Spleen (tissue), 11 donors: ENCODE results near the gene BHLHA9. TPM values are rescaled to one million over a fixed set of nuclear protein-coding genes. Genes with fewer than 3 reads are reported as not detected.

ENCODE experiments used
- DNase-seq: peaks from one replicate; pipeline ENCODE4 v3.0.0-alpha.2; 2020
- H3K27ac ChIP-seq, 8 donors: fragments of 200-600 bp; sonication (generic) in 7 of 8; 1 replicate in 4 of 8; 2 replicates in 4 of 8; pipeline versions ENCODE4 v1.5.0 to v1.8.0; 2016 to 2021; ENCODE audit warnings: inconsistent platforms in 4 of 8, mild to moderate bottlenecking in 4 of 8, moderate library complexity in 1 of 8
- H3K27me3 ChIP-seq, 7 donors: fragments of 200-600 bp; sonication (generic) in 6 of 7; replicated peaks in 1 of 7; 1 replicate in 4 of 7; 2 replicates in 3 of 7; pipeline versions ENCODE4 v1.5.0 to v1.8.0; 2016 to 2021; ENCODE audit warnings: inconsistent platforms in 3 of 7, mild to moderate bottlenecking in 1 of 7
- H3K36me3 ChIP-seq, 6 donors: fragments of 200-600 bp; sonication (generic) in 5 of 6; 1 replicate in 4 of 6; 2 replicates in 2 of 6; pipeline versions ENCODE4 v1.5.0 to v1.8.0; 2016 to 2021; ENCODE audit warnings: inconsistent platforms in 2 of 6
- H3K4me1 ChIP-seq, 6 donors: fragments of 200-600 bp; sonication (generic) in 5 of 6; 1 replicate in 3 of 6; 2 replicates in 3 of 6; pipeline versions ENCODE4 v1.5.0 to v1.8.0; 2016 to 2021; ENCODE audit warnings: inconsistent platforms in 3 of 6
- H3K4me3 ChIP-seq, 8 donors: fragments of 200-600 bp; sonication (generic) in 7 of 8; 1 replicate in 4 of 8; 2 replicates in 4 of 8; pipeline versions ENCODE4 v1.5.0 to v1.8.0; 2016 to 2021; ENCODE audit warnings: inconsistent platforms in 4 of 8, mild to moderate bottlenecking in 4 of 8, moderate library complexity in 2 of 8
- H3K9me3 ChIP-seq, 8 donors: fragments of 200-600 bp; sonication (generic) in 7 of 8; 1 replicate in 4 of 8; 2 replicates in 4 of 8; pipeline versions ENCODE4 v1.5.0 to v1.8.0; 2016 to 2021; ENCODE audit warnings: inconsistent platforms in 4 of 8
- POLR2A ChIP-seq, 3 donors: fragments of 450-650 bp; IDR thresholded peaks; one replicate each; pipeline ENCODE4 v1.5.1; 2017; ENCODE audit warnings: antibody characterized with exemption in 3 of 3, mild to moderate bottlenecking in 1 of 3
- POLR2AphosphoS5 ChIP-seq, 3 donors: sonication (generic); formaldehyde crosslinking; IDR thresholded peaks; one replicate each; pipeline ENCODE4 v1.5.1; 2017; ENCODE audit warnings: antibody characterized with exemption in 3 of 3
- WGBS, 5 donors: extraction: QIAGEN DNeasy Blood & Tissue Kit in 3 of 5; methylation state at CpG; one replicate each; pipeline versions ENCODE4 v1.1.5 to v1.1.7; 2013 to 2018; 5-methylcytosine and 5-hydroxymethylcytosine counted together
- intact Hi-C: fragments of 100-400 bp; cut with DNase I; formaldehyde crosslinking; loops from one replicate; pipeline ENCODE4 v1.15.0; 2023; ENCODE audit warnings: low total_unique reads
- polyA plus RNA-seq, 3 donors: library from polyadenylated mRNA; stranded (reverse); fragments of 200-250 nt; gene quantifications; one replicate each; pipeline ENCODE4 v1.2.1, GENCODE V29; 2013
- total RNA-seq, 7 donors: library from RNA; depleted of rRNA in 3 of 7; stranded (reverse); fragments of >200 nt in 3 of 7; fragmentation: NEBNext Ultra II Directional in 4 of 7; extraction: Animal tissue kit (Norgen Biotek cat#: 25700) in 4 of 7; gene quantifications; one replicate each; pipeline versions ENCODE4 v1.1.0 to v1.2.1, GENCODE V29; 2016 to 2021
- TF ChIP-seq, protein P1 (sequence below), 11 experiments: fragments of 200-600 bp in 7 of 11; fragments of 450-650 bp in 4 of 11; sonication (generic) in 4 of 11; IDR thresholded peaks in 8 of 11; conservative IDR thresholded peaks in 3 of 11; 1 replicate in 7 of 11; 2 replicates in 4 of 11; pipeline versions ENCODE4 v1.4.0 to v1.8.0; 2016 to 2021; ENCODE audit warnings: antibody characterized with exemption in 11 of 11, inconsistent platforms in 4 of 11, mild to moderate bottlenecking in 1 of 11
- donor health status: healthy with polysubstance abuse.
- donor health status: DM: no; HTN: no; CAD: no; lungs with moderate emphysema.
- donor health status: DM: no; HTN: no; CAD: no.
- donor health status: Bipolar disorder and iron deficiency.
- donor health status: healthy.
- donor health status: DM: no; HTN: no; CAD: no.
- donor health status: DM: yes; HTN: yes; CAD: no.

Gene BHLHA9
- total and polyA plus RNA-seq, 10 donors = not detected

DNA sequence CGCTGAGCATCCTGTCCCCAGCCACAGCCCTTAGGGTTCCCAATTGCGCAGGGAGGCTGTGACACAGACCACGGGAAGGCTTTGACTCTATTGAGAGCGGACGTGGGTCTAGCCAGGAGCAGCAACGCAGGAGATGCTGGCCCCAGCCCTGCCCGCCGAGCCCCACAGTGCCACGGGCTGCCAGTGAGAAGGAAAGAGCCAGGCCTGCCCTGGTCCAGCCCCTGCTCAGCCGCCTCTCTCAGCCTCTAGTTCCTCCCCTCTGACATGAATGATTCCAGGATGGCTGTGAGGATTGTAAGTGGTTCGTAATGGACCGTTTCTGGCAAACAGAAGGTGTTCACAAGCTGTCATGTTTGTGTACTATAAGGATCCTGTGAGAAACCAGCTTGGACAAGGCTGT, 2.5 kb downstream of the BHLHA9 start:
- peaks cover 2 to 50% (median 29%) of the 10 kb centered on the region in 6 donors for H3K4me1 ChIP-seq
- DNase-seq = no peak
- H3K36me3 ChIP-seq = no peaks in the 10 kb centered on the region
- TF ChIP-seq POLR2AphosphoS5 (IDR thresholded peaks at IDR 0.05) (no peak), POLR2A (IDR thresholded peaks at IDR 0.05) (no peak)
- TF ChIP-seq, protein P1, sequence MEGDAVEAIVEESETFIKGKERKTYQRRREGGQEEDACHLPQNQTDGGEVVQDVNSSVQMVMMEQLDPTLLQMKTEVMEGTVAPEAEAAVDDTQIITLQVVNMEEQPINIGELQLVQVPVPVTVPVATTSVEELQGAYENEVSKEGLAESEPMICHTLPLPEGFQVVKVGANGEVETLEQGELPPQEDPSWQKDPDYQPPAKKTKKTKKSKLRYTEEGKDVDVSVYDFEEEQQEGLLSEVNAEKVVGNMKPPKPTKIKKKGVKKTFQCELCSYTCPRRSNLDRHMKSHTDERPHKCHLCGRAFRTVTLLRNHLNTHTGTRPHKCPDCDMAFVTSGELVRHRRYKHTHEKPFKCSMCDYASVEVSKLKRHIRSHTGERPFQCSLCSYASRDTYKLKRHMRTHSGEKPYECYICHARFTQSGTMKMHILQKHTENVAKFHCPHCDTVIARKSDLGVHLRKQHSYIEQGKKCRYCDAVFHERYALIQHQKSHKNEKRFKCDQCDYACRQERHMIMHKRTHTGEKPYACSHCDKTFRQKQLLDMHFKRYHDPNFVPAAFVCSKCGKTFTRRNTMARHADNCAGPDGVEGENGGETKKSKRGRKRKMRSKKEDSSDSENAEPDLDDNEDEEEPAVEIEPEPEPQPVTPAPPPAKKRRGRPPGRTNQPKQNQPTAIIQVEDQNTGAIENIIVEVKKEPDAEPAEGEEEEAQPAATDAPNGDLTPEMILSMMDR (IDR thresholded peaks at IDR 0.05 in 8 of 11, conservative IDR thresholded peaks at IDR 0.05 in 3 of 11) = no peak
- no peak overlapping the region for H3K27ac ChIP-seq
- H3K9me3 ChIP-seq = no peaks in the 10 kb centered on the region
- 61 to 84% (median 75%) methylated on average over 8 to 12 of the region's 12 CpGs for WGBS, 5 donors
- H3K27me3 ChIP-seq = peaks cover 0 to 73% (median 24%) of the 10 kb centered on the region in 7 donors
- intact Hi-C loops = no loop called here
- H3K4me3 ChIP-seq = no peak overlapping the region

GRCh38 chr17:1273492-1274244, 3.4 kb downstream of the BHLHA9 start:
- H3K9me3 ChIP-seq = no peaks in the 10 kb centered on the region
- intact Hi-C loops = no loop called here
- DNase-seq = no peak
- no peaks in the 10 kb centered on the region for H3K36me3 ChIP-seq
- peaks cover 2 to 40% (median 22%) of the 10 kb centered on the region in 6 donors for H3K4me1 ChIP-seq
- 53 to 70% (median 65%) methylated on average over 13 of the region's 13 CpGs for WGBS, 5 donors
- no peak overlapping the region for H3K27ac ChIP-seq
- no peak overlapping the region for H3K4me3 ChIP-seq
- TF ChIP-seq POLR2A (IDR thresholded peaks at IDR 0.05) = no peak
- no peak for TF ChIP-seq POLR2AphosphoS5 (IDR thresholded peaks at IDR 0.05)
- TF ChIP-seq, protein P1 (IDR thresholded peaks at IDR 0.05 in 8 of 11, conservative IDR thresholded peaks at IDR 0.05 in 3 of 11) = no peak
- peaks cover 0 to 69% (median 24%) of the 10 kb centered on the region in 7 donors for H3K27me3 ChIP-seq

- peaks cover 0 to 35% (median 16%) of the 10 kb centered on the region in 6 donors for H3K4me1 ChIP-seq
- H3K36me3 ChIP-seq = no peaks in the 10 kb centered on the region
- intact Hi-C loops = no loop called here
- H3K9me3 ChIP-seq = no peaks in the 10 kb centered on the region
- 54 to 70% (median 68%) methylated on average over 6 of the region's 6 CpGs for WGBS, 5 donors
- H3K4me3 ChIP-seq = no peak overlapping the region
- TF ChIP-seq POLR2A (IDR thresholded peaks at IDR 0.05) = no peak
- TF ChIP-seq POLR2AphosphoS5 (IDR thresholded peaks at IDR 0.05) = no peak
- TF ChIP-seq, protein P1 (IDR thresholded peaks at IDR 0.05 in 8 of 11, conservative IDR thresholded peaks at IDR 0.05 in 3 of 11) = no peak
- H3K27ac ChIP-seq = no peak overlapping the region
- peaks cover 0 to 69% (median 24%) of the 10 kb centered on the region in 7 donors for H3K27me3 ChIP-seq
- DNase-seq = no peak
Observed at GRCh38 chr17:1274245-1274608, 4.0 kb downstream of the BHLHA9 start.

DNA sequence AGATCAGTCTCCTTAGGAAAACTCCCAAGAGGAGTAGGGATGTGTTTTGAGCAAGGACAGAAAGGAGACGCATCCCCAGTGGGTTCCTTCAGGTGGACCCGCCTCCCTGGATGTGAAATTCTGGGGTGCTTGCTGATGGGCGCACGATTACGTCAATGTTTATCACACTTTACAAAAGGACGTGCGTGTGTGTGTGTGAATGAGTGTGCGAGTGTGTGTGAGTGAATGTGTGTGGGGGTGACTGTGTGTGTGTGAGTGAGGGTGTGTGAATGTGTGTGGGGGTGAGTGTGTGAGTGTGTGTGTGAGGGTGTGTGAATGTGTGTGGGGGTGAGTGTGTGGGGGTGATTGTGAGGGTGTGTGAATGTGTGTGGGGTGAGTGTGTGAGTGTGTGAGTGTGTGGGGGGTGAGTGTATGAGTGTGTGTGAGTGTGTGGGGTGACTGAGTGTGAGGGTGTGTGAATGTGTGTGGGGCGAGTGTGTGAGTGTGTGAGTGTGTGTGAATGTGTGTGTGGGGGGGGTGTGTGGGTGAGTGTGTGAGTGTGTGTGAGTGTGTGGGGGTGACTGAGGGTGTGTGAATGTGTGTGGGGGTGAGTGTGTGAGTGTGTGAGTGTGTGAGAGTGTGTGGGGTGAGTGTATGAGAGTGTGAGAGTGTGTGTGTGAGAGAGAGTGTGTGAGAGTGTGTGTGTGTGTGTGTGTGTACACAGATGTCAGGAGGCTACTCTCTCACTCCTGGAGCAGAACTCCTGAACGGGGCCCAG, 5.1 kb downstream of the BHLHA9 start:
- no peaks in the 10 kb centered on the region for H3K36me3 ChIP-seq
- peaks cover 0 to 66% (median 17%) of the 10 kb centered on the region in 7 donors for H3K27me3 ChIP-seq
- TF ChIP-seq, protein P1 (IDR thresholded peaks at IDR 0.05 in 8 of 11, conservative IDR thresholded peaks at IDR 0.05 in 3 of 11) = no peak
- TF ChIP-seq POLR2A (IDR thresholded peaks at IDR 0.05) = no peak
- TF ChIP-seq POLR2AphosphoS5 (IDR thresholded peaks at IDR 0.05) = no peak
- intact Hi-C loops = no loop called here
- no peaks in the 10 kb centered on the region for H3K9me3 ChIP-seq
- DNase-seq = no peak
- 76 to 83% (median 81%) methylated on average over 10 of the region's 10 CpGs for WGBS, 5 donors
- no peak overlapping the region for H3K4me3 ChIP-seq
- peaks cover 0 to 23% (median 11%) of the 10 kb centered on the region in 6 donors for H3K4me1 ChIP-seq
- no peak overlapping the region for H3K27ac ChIP-seq
